Mesodermal cell (in vitro differentiated cells): ENCODE results near the gene MINDY4.

Source experiments
- H3K27ac ChIP-seq: 2 replicates; pipeline ENCODE4 v1.7.0; 2013; ENCODE audit warnings: mild to moderate bottlenecking, low read depth, low read length, moderate library complexity; ENCODE audit not compliant: severe bottlenecking
- H3K36me3 ChIP-seq: 2 replicates; pipeline ENCODE4 v1.7.1; 2013; ENCODE audit warnings: mild to moderate bottlenecking, low read length, moderate library complexity; ENCODE audit not compliant: control insufficient read depth, insufficient read depth
- H3K4me1 ChIP-seq: one replicate; pipeline ENCODE4 v1.7.1; 2013; ENCODE audit warnings: mild to moderate bottlenecking, low read length; ENCODE audit not compliant: insufficient read depth, control insufficient read depth, poor library complexity, severe bottlenecking
- H3K4me3 ChIP-seq: 2 replicates; pipeline ENCODE4 v1.7.0; 2013; ENCODE audit warnings: low read length, control low read depth, mild to moderate bottlenecking; ENCODE audit not compliant: insufficient read depth, poor library complexity, severe bottlenecking; ENCODE audit errors: extremely low read depth
- H3K9me3 ChIP-seq: 2 replicates; pipeline ENCODE4 v1.7.1; 2013; ENCODE audit warnings: mild to moderate bottlenecking, low read length, moderate library complexity; ENCODE audit not compliant: control insufficient read depth
- WGBS, 2 experiments: methylation state at CpG; one replicate each; pipeline ENCODE4 v1.1.5; 2013; ENCODE audit warnings: missing lambda C conversion rate in 2 of 2; ENCODE audit not compliant: insufficient coverage in 2 of 2; 5-methylcytosine and 5-hydroxymethylcytosine counted together

MINDY4 gene

DNA sequence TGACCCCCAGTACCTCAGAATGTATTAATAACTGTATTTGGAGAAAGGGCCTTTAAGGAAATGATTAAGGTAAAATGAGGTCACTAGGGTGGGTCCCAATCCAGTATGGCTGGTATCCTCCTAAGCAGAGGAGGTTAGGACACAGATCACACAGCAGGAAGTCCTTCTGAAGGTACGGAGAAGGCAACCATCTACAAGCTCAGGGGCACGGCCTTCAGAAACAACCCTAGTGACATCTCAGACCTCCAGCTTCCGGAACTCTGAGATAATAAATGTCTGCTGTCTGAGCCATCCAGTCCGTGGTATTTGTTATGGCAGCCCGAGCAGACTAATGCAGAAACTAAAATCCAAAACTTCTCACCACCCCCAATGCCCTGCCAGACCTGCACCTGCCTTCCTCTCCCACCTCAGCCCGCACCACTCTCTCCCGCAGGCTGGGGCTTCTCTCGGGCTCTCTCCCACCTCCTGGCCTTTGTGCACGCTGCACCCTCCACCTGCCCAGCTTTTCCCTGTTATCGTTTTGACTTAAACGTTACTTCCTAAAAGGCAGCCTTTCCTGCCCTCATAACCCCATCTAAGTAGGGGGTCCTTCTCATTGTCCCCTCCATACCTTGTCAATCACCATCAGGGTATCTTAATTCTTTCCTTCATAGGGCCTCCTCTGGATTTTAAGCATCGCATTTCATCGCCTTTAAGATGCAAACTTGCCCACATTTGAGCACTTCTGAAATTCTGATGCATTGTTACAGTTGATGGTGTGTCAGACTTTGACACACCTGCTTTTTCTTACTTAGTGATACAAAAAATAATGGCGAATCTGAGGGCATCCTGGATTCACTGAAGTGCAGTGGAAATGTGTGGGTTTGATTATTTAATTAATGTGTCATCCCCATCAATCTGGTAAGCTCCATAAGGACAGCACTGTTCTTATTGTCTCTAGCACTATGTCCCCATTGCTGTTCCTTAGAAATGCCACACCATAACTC lies 108.2 kb downstream of the MINDY4 start:
- H3K4me3 ChIP-seq = no peak overlapping the region
- peaks cover 33% of the 10 kb centered on the region for H3K4me1 ChIP-seq
- WGBS, 2 experiments = 68 to 72% methylated on average over 11 to 13 of the region's 14 CpGs
- peak overlapping the region; percentile 76 for H3K27ac ChIP-seq
- H3K36me3 ChIP-seq = no peaks in the 10 kb centered on the region
- no peaks in the 10 kb centered on the region for H3K9me3 ChIP-seq

GRCh38 chr7:30880125-30880720 lies 109.0 kb downstream of the MINDY4 start:
- Histone ChIP-seq H3K9me3 (no peaks in the 10 kb centered on the region), H3K4me3 (no peak overlapping the region), H3K27ac (peak overlapping the region; percentile 76), H3K36me3 (no peaks in the 10 kb centered on the region), H3K4me1 (peaks cover 33% of the 10 kb centered on the region)
- WGBS, 2 experiments = 58 to 76% methylated on average over 5 to 6 of the region's 12 CpGs

DNA sequence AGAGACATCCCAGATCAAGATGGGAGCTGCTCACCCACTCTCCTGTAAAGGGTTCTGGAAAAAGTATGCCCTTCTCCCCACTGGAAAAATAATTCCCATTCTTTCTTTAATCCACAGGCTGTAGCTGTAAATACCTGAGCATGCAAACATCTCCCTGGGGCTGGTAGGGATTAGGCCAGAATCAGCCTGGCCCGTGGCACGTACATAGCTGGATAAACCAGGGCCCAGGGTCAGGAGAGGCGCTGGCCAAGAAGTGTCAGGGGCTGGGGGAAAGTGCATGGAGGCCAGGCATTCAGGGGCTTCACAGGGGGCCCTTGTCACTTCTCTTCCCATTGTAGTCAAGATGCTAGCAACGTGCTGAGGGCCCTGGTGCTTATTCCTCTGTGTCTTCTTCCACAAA lies 109.7 kb downstream of the MINDY4 start:
- Histone ChIP-seq H3K27ac (peak overlapping the region; percentile 76), H3K36me3 (no peaks in the 10 kb centered on the region)
- WGBS, 2 experiments = 60 to 67% methylated on average over 2 to 4 of the region's 4 CpGs

GRCh38 chr7:30881448-30881847 lies 110.2 kb downstream of the MINDY4 start:
- Histone ChIP-seq H3K27ac (peak overlapping the region; percentile 62), H3K4me1 (peaks cover 29% of the 10 kb centered on the region), H3K36me3 (no peaks in the 10 kb centered on the region), H3K9me3 (no peaks in the 10 kb centered on the region), H3K4me3 (no peak overlapping the region)
- 90 to 94% methylated on average over 4 to 7 of the region's 7 CpGs for WGBS, 2 experiments

More for the DNA sequence above, 109.7 kb downstream of the MINDY4 start:
- Histone ChIP-seq H3K4me3 (no peak overlapping the region), H3K9me3 (no peaks in the 10 kb centered on the region), H3K4me1 (peaks cover 33% of the 10 kb centered on the region)

- Histone ChIP-seq H3K4me3 (no peak overlapping the region), H3K36me3 (no peaks in the 10 kb centered on the region), H3K27ac (no peak overlapping the region), H3K9me3 (no peaks in the 10 kb centered on the region), H3K4me1 (peaks cover 27% of the 10 kb centered on the region)
These were observed 113.7 kb downstream of the MINDY4 start for GRCh38 chr7:30884881-30885280.

- Histone ChIP-seq H3K36me3 (no peaks in the 10 kb centered on the region), H3K4me1 (peaks cover 12% of the 10 kb centered on the region), H3K9me3 (no peaks in the 10 kb centered on the region), H3K4me3 (no peak overlapping the region), H3K27ac (no peak overlapping the region)
- WGBS, 2 experiments = 93 to 97% methylated on average over 7 of the region's 7 CpGs
These were observed 115.4 kb downstream of the MINDY4 start for GRCh38 chr7:30886608-30887011.

DNA sequence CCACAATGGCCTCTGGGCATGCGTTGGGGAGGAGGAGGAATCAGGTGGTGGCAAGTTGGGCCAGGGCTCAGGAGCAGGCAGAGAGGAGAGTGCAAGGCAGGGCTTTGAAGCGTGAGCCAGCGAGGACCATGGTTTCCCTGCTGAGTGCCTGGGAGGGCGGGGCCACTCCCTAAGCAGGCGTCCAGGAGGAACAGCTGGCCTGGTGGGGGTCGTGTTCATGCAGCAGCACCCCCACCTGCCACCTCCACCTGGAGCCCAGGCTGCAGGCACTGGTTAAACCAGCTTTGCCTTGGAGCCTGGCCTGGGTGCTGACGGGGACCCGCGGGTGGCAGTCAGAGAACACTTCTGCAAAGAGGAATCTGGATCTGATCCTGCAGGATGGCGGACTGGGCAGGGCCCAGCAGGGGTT lies 116.3 kb downstream of the MINDY4 start:
- H3K4me3 ChIP-seq = no peak overlapping the region
- WGBS, 2 experiments = 44 to 70% methylated on average over 6 to 10 of the region's 10 CpGs
- H3K9me3 ChIP-seq = no peaks in the 10 kb centered on the region
- no peak overlapping the region for H3K27ac ChIP-seq
- H3K36me3 ChIP-seq = no peaks in the 10 kb centered on the region
- H3K4me1 ChIP-seq = peaks cover 12% of the 10 kb centered on the region

- peaks cover 12% of the 10 kb centered on the region for H3K4me1 ChIP-seq
- no peaks in the 10 kb centered on the region for H3K36me3 ChIP-seq
- H3K27ac ChIP-seq = peak overlapping the region; percentile 24
- no peak overlapping the region for H3K4me3 ChIP-seq
- H3K9me3 ChIP-seq = no peaks in the 10 kb centered on the region
- 25% methylated on average over 1 of the region's 3 CpGs; no CpG with 5 or more reads in 1 of the 2 experiments for WGBS, 2 experiments
These were observed 117.5 kb downstream of the MINDY4 start for GRCh38 chr7:30888747-30889146.

DNA sequence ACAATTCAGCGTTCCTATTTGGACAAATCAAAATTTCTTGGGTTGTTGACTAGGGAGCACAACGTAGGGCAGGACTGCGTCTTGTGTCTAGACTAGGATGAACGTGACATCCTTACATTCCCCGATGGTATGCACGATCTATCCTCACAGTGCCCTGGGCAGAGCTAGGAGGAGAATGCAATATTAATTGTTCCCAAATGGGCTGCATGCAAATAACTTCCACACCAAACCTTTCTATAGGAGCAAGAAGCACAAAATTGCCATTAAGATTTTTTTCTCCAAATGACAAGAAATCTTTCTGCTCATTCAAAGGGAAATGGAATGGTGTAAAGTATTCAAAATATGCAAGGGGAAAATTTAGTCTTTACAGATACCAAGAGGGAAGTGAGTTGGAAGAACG lies 119.0 kb downstream of the MINDY4 start:
- no peak overlapping the region for H3K27ac ChIP-seq
- 98 to 100% methylated on average over 6 to 7 of the region's 7 CpGs for WGBS, 2 experiments
- no peaks in the 10 kb centered on the region for H3K9me3 ChIP-seq
- no peaks in the 10 kb centered on the region for H3K36me3 ChIP-seq
- H3K4me3 ChIP-seq = no peak overlapping the region
- H3K4me1 ChIP-seq = peaks cover 12% of the 10 kb centered on the region

GRCh38 chr7:30893357-30893756 lies 122.1 kb downstream of the MINDY4 start:
- no peak overlapping the region for H3K27ac ChIP-seq

GRCh38 chr7:30894009-30894408 lies 122.8 kb downstream of the MINDY4 start:
- H3K4me3 ChIP-seq = no peak overlapping the region
- peaks cover 12% of the 10 kb centered on the region for H3K4me1 ChIP-seq
- no peaks in the 10 kb centered on the region for H3K9me3 ChIP-seq
- no peak overlapping the region for H3K27ac ChIP-seq
- 80 to 100% methylated on average over 1 of the region's 1 CpG for WGBS, 2 experiments
- H3K36me3 ChIP-seq = no peaks in the 10 kb centered on the region

More at GRCh38 chr7:30893357-30893756, 122.1 kb downstream of the MINDY4 start:
- Histone ChIP-seq H3K9me3 (no peaks in the 10 kb centered on the region), H3K4me1 (peaks cover 17% of the 10 kb centered on the region), H3K4me3 (no peak overlapping the region), H3K36me3 (no peaks in the 10 kb centered on the region)
- WGBS, 2 experiments = 89 to 96% methylated on average over 3 of the region's 6 CpGs
